GM18867 (cell line): Measurements from ENCODE around the gene CELF2.
A peak's percentile ranks its signal among the peaks of the same experiment; 100 is the strongest.
"Not testable (repeated sequence)": the region's sequence is repeated elsewhere in the genome, so short reads cannot be mapped to it uniquely, and the experiment has no call there.

Experiments used
- ATAC-seq: cut with Tn5 transposase; IDR thresholded peaks from one replicate; pipeline ENCODE4 v1.9.1; 2021; ENCODE audit warnings: mild to moderate bottlenecking, moderate library complexity; ENCODE audit not compliant: unreplicated experiment

The CELF2 gene

DNA sequence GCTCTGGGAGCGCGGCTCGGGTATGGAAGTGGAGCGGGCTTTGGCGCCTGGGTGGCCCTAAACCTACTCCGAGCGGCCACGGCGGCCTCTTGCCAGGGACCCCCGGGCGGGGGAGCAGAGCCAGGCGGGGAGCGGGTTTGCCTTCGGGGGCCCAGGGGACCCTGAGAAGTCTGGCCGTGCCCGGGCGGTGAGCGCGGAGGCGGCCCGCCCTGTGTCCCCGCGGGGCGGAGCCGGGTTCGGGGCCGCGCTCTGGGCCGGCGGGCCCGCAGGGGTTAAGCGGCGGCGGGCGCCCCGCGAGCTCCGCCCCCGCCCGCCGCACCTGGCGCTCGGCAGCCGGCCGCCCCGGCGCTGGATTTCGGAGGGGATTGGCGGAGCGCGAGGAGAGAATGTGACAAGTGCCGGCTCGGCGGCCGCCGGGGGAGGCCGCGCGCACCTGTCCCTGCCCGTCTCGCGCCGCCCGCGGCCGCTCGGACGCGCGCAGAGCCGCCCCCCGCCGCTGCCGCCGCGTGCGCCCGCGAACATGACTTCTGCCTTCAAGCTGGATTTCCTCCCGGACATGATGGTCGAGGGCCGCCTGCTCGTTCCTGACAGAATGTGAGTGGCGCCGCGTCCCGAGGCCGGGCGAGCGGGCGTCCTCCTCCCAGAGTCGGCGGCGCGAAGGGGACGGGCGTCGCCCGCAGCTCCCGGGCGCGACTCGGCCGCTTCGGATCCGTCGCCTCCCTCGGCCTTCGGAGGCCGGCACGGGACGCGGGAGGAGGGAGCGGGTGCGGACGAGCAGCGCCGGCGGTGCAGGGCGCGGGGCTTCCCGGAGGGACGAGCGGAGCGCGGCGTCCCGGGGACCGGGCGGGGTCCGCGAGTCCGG is at the start of gene CELF2:
Gene CELF2, plus strand, starts transcription at position 303 of the 862 bp plus-strand sequence. Its CDS starts 218 bp downstream, at position 521.
- peak; percentile 70 for ATAC-seq

DNA sequence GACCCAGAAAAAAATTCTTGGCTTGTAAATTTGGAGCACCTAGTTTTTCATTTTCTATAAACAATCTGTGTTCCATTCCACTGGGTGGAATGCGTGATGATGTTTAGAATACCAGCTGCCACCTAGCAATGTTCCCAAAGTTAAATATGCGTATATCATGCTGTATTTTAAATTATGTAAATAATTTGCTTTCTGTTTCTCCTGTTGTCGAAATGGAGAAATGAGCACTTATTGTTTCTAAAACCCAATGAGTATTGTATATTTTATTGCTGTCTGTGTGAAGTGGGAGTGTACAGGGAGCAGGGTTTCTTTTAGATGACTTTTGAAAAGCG is 49.4 kb upstream of the CELF2 start:
- no peak for ATAC-seq

GRCh38 chr10:10973310-10973709 is 44.4 kb upstream of the CELF2 start:
- ATAC-seq: no peak

DNA sequence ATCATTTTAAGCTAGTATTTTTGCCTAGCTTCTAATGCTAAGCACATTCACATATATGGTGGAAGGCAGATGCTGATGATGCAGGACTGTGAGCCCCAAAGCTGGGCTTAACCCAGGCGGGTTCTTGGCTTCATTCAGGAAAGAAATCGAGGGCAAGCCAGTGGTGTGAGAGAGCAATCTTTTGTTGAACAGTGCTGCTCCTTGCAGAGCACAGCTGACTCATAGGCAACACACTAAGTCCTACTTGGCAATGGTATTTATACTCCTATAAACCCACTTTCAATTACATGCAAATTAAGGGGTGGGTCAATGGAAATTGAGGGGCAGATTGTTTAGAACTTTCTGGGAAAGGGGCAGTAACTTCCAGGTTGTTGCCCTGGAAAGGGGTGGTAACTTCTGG is 42.0 kb upstream of the CELF2 start:
- no peak for ATAC-seq

- ATAC-seq: no peak
Measured at GRCh38 chr10:10976652-10977051, 41.0 kb upstream of the CELF2 start.

- no peak for ATAC-seq
Measured at GRCh38 chr10:10977226-10977956, 40.3 kb upstream of the CELF2 start.

DNA sequence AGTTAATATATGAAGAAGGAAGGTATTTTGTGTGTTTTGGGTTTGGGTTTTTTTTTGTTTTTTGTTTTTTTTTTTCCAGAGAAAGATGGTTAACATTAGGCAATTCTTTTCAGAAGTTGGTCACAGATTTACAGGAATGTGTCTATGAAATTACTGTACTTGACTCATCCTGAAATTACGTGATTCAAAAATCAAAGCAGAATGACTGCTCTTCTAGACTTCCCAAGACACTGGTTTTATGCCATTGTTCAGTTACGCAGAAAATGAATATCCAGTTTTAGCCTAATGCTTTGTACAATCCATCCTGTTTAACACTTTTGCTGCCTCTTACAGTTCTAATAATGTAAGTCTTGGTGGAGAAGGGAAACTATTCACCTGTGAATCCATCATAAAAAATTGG is 39.7 kb upstream of the CELF2 start:
- ATAC-seq: no peak

GRCh38 chr10:10985361-10985760 is 32.3 kb upstream of the CELF2 start:
- no peak for ATAC-seq

DNA sequence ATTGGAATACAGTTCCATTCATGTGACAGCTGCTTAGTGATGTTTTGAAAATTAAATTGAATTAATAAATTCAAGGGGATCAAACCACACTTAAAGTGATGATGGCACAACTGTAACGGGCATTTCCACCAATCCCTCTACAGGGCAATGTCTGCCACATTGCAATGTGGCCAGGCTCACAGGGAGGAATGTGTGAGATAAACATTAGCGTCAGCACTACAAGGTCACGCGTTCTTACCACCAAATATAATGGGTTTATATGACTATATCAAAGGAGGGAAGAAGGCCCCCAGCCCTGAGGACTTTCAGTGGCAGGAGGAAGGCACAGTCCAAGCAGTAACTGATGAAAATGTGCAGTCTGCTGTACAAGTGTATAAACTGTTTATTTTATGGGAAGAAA is 31.1 kb upstream of the CELF2 start:
- ATAC-seq: no peak

DNA sequence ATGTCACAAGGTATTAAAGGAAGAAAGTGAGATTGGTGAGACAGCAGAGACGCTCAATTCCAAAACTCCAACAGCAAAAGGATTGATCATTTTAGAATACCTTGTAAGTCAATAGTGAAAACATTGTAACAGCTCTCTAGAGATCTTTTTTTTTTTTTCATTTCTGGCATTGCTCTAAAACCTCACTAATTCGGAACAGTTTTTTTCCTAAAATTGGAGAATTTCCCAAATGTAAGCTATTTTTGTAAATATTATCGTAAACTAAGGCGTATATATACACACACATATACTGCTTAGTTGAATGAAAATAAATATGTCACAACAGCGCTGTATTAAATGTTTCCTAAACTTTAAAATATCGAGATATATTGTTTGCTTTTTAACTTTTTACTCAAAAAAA is 30.6 kb upstream of the CELF2 start:
- ATAC-seq: no peak

GRCh38 chr10:10989669-10990068 is 28.0 kb upstream of the CELF2 start:
- ATAC-seq: no peak

- ATAC-seq: no peak
Measured at GRCh38 chr10:10991144-10991543, 26.5 kb upstream of the CELF2 start.

DNA sequence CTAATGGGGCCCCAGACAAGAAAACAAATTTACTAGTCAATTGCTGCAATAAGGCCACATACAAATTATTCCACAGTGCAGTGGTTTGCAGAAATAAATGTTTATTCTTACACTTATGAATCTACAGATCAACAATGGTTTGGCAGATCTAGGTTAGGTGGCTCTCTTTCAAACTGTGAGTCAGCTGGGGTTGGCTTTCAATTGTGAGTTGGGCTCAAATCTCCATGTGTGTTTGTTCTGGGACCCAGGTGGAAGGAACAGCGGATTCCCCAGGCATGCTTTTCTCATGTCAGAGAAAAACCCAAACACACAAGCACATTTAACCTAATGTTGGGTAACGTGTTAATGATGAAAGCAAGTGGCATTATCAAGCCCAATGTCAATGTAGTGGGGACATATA is 25.6 kb upstream of the CELF2 start:
- ATAC-seq: no peak

DNA sequence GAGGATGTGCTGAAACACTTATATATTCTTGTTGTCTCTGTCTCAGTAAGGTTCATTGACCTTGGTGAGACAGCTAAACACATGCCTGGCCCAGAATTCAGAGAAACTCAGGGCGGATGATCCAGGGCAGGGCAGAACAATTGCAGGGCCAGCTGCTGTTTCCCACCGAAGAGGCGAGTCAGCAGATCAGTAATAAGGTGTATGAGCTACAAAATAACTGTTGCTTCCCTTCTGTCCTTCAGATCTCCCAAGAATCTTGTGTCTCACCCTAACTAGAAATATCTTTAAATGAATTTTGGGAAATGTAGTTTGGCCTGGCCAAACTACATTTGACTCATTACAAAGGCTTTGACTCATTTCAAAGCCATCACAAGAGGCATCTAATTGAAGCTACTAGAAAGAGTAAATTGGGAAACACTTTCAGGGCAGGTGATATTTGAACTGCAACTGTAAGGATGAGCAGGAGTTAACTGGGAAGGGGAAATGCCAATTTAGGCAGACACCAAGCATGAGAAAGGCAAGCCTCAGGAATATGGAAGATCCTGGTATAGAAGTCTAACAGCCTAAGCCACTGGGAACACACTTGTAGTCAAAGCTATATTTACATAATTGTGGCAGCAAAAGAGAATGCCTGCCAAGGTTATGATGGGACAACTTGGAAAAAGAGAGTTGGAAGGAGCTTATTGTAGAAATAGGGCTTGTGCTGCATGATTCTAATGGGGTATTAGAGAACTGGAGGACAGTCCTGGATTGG is 24.5 kb upstream of the CELF2 start:
- no peak for ATAC-seq

GRCh38 chr10:10993785-10994184 is 23.9 kb upstream of the CELF2 start:
- ATAC-seq: no peak

GRCh38 chr10:10994360-10994759 is 23.3 kb upstream of the CELF2 start:
- no peak for ATAC-seq

DNA sequence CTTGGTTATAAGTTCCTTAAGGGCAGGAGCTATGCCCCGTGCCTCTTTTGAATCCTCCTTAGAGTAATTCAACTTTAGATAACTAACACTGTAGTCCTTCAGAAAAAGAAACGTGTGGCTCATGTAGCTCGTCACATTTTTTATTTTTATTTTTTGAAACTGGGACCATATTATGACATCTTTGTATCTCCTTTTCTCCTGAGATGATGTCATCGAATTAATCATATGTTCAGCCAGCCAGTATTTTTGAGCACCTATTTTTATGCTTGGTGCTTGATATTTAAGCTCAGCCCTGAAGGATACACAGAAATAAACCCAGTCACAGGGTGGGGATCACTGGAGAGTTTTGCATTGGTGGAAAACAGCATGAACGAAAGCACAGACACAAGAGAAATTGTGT is 22.6 kb upstream of the CELF2 start:
- no peak for ATAC-seq

DNA sequence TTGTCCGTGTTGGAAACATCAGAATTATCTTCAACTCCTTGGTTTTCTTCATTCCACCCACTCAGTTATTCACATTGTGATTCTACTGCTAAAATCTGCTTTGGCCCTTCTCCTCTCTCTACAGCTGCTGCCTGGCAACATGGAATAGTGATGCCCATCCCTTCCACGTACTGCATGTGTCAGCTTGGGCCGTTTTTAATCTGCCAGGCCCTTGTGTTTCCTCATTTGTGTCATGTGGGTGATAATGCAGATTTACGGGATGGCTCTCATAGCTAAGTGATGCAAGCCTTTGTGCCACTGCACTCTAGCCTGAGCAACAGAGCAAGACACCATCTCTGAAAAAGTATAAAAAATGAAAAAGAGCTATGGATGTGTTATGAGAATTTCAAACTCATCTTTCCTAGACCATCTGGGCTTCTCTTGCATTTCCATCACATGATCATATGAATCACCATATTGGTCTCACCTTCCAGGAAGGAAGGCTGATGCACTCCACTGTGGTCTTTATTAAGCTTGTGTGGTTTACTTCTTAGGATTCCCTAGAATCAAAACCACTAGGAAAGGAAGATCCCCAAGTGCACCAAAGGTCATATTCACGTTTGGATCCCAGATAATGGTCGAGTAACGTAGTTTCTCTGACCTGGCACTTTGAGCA is 20.6 kb upstream of the CELF2 start:
- no peak for ATAC-seq

DNA sequence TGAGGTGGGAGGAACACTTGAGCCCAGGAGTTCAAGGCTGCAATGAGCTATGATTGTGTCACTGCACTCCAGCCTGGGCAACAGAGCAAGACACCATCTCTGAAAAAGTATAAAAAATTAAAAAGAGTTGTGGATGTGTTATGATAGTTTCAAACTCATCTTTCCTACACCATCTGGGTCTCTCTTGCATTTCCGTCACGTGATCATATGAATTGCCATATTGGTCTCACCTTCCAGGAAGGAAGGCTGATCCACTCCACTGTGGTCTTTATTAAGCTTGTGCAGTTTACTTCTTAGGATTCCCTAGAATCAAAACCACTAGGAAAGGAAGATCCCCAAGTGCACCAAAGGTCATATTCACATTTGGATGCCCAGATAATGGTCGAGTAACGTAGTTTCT is 18.2 kb upstream of the CELF2 start:
- ATAC-seq: not testable (repeated sequence)

GRCh38 chr10:11002485-11002884 is 15.2 kb upstream of the CELF2 start:
- ATAC-seq: no peak

DNA sequence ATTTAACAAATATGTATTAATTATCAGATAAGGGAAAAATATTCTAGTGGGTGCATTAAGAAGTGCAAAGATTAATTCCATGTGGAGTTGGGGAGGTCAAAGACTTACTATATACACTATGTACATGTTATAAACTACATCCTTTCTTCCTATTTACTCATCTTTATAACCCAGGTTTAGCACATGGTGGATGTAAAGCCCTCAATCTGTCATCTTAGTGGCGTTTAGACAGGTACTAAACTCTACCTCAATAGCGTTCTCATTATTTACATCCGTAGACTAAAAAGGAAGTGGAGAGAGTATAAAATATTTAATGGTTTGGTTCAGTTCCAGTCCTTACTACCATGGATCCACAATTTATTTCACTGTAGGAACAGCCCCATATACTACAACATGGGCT is 14.8 kb upstream of the CELF2 start:
- ATAC-seq: no peak
